HEK293T (cell line): ENCODE results near the gene PLA2G4D.

Experiments used
- FOXA1 ChIP-seq: fragments of 450-650 bp; IDR thresholded peaks from 2 replicates; pipeline ENCODE4 v1.6.1; 2016; ENCODE audit warnings: mild to moderate bottlenecking
- FOXK2 ChIP-seq: fragments of 450-650 bp; IDR thresholded peaks from 2 replicates; pipeline ENCODE4 v1.6.1; 2016; ENCODE audit warnings: mild to moderate bottlenecking
- L3MBTL2 ChIP-seq: fragments of 450-650 bp; conservative IDR thresholded peaks from 2 replicates; pipeline ENCODE4 v1.6.1; 2016; ENCODE audit warnings: mild to moderate bottlenecking
- SP1 ChIP-seq: fragments of 450-650 bp; IDR thresholded peaks from 2 replicates; pipeline ENCODE4 v1.6.1; 2017
- SUZ12 ChIP-seq: fragments of 450-650 bp; IDR thresholded peaks from 2 replicates; pipeline ENCODE4 v1.6.1; 2016; ENCODE audit warnings: mild to moderate bottlenecking
- TARDBP ChIP-seq: fragments of 450-650 bp; IDR thresholded peaks from 2 replicates; pipeline ENCODE4 v1.6.1; 2016

- no peak for TF ChIP-seq SUZ12
- no peak for TF ChIP-seq L3MBTL2
- no peak for TF ChIP-seq TARDBP
- no peak for TF ChIP-seq SP1
- no peak for TF ChIP-seq FOXA1
- no peak for TF ChIP-seq FOXK2
These were observed 36.3 kb downstream of the PLA2G4D start for GRCh38 chr15:42057799-42058646.
